ENCODE results near the gene FGFR2.

Gene FGFR2

DNA sequence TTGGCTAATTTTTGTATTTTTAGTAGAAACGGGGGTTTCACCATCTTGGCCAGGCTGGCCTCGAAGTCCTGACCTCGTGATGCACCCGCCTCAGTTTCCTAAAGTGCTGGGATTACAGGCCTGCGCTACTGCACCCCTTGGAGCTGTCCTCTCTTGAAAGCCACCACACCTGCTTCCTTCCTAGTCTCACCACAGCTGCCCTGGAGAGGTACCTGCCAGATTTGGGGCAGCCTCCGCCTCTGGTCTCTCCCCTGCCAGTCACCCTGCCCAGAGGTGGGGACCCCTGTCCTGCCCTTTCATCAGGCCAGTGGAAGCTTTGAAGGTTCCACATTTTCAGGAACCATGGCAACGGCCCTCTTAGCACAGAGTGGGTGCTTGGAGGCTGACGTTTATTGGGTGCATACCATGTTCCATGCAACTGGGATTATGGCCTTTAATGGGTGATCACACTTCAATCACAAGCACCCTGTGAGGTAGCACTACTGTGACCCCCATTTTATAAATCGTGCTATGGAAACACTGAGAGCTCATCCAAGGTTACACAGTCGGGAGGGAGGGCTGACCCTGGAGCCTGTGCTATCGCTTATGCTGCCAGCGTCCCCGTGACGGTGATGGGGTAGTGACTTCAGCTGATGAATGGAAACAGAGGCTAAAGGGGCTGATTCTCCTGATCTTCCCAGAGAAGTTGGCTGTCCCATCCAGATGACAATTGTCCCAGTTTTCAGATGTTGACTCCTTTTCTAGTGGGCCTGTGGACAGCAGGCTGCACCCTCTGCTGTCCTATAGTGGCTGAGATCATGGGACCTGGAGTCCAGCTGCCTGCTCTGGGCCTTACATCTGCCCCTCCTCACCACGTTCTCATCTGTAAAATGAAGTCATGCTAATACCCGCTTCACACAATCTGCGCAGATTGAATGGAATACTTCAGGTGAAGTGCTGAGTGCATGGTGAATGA, 11.5 kb upstream of the FGFR2 start:
- no peak for DNase-seq

DNA sequence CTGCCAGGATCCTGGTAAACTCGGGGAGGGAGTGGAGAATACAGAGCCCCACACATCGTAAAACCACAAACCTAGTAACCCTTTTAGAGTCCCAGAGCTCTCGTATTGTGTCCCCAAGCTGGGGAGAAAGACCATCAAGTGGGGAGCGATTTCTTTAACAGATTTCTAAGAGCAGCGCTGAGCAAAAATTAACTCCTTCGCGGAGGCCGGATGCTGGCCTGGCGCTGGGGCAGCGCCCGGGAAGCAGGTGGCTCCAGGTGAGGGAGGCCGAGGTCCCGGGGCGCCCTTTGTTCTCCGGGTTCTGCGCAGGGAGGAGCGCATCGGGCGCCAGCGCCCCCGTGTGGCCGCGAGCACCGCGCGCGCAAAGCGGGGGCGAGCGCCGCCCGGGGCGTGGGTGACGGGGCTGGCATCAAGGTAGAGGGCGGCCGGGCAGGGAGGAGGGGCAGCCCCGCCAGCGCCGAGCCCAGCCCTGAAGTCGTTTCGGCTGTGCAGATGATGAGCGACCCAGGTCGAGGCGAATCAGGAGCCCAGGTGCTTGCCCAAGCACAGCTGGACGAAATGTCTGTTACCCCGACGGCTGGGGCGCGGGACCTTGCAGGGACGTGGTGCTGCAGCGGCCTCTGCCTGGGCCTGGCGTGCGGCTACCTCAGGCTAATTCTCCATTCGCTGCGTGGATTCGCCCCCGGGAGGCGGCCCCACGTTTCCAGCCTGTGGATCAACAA, 10.4 kb upstream of the FGFR2 start:
- peak; percentile 75 for DNase-seq

DNA sequence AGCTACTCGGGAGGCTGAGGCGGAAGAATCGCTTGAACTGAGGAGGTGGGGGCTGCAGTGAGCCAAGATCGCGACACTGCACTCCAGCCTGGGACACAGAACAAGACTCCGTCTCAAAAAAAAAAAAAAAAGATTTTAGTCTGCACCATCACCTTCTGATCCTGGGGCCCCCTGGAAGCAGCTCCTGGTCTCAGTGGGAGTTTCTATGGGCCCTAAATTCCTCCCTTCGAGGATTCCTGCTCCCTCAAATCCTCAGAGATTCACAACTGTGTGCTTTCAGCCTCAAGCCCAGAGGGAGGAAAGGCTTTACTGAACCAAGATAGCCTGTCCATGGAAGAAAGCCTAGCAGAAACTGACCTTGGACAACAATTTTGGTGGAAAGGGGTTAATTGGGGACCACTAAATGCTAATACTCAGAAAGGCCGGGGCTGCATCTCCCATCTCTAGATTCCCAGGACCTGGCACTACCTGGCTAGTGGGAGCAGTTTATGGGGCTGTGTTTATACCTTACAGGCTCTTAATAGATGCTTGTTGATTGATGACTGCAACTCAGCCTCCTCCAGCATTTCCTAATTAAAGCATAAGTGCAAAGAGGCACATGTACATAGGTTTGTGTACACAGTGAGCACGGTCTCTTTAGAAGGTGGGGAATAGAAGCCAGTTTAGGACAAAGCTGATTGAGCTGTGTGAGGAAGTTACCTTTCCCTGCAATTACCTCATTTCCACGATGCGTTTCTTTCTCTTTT, 9.2 kb upstream of the FGFR2 start:
- DNase-seq = no peak

DNA sequence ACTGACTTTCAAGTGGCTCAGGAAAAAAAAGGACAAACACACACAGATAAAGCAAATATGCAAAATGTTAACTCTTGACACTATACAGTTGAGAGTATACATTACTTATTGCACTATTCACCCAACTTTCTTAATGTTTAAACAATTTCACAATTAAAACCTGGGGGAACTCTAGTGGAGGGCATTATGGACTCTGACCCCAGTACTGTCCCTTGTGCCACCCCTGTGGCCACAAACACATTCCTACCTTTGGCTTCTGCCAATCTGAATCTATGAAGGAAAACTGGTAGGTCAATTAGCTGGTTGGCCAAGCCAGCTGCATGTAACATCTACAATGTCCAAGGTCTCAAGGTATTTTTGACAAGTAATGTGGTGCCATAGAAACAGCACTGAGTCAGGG, 7.5 kb upstream of the FGFR2 start:
- no peak for DNase-seq

DNA sequence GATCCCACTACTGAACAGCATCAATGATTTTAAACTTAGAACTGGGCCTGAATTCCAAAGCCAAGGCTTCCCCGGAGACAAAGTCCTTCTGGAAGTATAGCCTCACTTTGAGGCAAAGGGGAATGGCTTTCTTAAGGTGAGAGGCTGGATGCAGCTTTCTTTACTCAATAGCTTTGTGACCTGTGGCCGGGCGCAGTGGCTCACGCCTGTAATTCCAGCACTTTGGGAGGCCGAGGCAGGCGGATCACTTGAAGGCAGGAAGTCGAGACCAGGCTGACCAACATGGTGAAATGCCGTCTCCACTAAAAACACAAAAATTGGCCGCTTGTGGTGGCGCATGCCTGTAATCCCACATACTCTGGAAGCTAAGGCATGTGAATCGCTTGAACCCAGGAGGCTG, 3.2 kb upstream of the FGFR2 start:
- no peak for DNase-seq

DNA sequence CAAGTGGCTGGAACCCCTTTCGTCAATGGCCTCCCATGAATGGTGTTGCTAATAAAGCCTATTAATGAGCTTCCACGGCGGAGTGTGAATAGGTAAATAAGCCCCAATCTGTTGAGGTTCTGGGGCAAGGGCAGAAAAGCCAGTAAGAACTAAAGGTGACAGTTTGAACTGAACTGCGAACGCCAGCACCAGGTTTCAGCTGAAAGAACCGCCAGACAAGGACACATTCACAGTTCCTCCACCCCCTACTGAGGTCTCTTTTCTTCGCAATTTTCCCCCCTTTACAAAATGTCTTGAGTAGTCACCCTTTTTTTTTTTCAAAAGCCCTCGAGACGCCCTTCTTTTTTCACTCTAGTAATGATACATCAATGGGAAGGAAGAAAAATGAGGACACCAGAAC, 2.4 kb upstream of the FGFR2 start:
- DNase-seq = no peak

DNA sequence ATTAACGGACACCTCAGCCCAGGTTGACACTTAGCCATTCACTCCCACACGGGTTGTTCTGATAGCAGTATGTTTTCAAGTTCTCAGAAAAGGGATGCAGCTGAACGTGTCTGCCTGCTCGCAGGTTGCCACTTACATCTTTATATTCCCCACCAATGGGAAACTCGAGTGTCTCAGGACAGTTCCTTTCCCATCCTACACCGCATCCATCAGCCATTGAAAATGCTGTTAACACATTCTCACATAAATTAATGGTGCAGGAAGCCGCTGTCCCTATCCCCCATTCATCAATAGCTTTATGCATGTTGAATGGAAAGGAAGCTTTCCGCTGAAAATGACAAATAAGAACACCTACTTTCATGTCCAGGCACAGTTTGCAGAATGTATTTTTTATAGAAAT, 1.7 kb upstream of the FGFR2 start:
- DNase-seq = no peak

DNA sequence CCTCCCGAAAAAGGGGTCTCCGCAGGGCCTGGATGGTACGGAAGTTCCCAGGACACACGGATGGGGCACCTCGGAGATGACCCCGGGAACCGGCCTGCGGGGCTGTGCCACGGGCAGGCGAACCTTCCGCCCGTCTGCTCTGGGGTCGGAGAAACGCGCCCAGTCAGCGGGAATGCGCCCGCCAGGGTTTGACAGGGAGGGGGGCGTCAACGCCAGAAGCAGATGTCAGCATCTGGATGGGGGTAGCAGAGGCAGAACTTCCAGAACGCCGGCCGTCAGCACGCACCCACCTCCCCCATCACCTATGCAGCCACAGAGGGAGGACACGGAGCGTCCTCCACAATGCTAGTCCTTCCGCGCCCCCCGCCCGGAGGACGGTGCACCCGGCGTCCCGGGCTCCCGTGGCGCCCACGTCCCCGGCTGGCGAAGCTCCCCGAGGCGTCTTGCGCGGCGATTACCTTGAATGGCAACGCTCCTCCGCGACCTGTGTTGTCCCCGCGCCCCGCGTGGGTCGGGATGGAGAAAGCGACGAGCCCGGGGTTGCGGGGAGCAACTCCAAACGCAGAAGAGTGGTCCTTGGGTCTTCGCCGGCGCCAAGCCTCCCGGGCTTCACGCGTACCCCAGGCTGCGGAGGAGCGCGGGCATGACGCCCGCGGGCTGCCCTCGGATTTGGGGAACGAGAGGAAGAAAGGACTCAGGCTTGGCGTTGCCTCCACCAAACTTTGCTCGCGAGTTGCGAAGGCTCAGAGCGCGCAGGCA, 561 bp downstream of the FGFR2 start:
- DNase-seq = peak; percentile 63

DNA sequence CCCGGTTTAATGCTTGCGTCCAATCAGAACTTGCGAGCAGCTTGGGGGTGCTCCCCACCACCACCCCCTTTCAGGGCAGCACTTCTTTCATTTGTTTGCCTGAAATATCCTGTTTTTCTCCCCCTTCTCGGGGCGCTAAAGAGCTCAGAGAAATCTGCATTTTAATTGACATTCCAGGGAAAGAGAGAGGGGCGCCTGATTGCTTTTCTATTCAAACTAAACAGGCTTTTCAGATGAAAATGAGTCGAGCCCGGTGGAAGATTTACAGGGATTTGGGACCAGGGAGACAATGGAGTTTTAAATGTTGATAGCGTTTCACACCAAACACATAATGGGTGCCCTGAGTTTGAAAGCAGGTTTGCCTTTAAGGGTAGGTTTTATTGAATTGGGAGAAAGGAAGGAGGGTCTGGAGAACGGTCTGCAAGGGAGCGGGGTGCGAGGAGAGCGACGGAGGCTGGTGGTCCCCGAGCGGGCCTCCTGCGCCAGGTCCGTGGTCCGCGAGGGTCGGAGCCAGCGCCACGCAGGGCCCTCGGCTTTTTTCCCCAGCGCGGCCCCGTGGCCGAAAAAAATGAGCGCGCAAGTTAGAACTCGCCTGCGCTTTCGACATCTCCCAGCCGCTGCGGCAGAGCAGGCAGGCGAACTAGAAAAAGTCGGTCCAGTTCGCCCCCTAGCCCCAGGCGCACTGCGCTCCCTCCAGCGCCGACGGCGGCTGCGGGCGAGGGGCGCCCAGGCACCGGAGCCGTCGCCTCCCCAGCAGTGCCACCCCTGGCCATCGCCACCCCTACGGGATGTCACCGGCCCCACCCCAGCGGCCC, 1.3 kb downstream of the FGFR2 start:
- DNase-seq = peak; percentile 48

DNA sequence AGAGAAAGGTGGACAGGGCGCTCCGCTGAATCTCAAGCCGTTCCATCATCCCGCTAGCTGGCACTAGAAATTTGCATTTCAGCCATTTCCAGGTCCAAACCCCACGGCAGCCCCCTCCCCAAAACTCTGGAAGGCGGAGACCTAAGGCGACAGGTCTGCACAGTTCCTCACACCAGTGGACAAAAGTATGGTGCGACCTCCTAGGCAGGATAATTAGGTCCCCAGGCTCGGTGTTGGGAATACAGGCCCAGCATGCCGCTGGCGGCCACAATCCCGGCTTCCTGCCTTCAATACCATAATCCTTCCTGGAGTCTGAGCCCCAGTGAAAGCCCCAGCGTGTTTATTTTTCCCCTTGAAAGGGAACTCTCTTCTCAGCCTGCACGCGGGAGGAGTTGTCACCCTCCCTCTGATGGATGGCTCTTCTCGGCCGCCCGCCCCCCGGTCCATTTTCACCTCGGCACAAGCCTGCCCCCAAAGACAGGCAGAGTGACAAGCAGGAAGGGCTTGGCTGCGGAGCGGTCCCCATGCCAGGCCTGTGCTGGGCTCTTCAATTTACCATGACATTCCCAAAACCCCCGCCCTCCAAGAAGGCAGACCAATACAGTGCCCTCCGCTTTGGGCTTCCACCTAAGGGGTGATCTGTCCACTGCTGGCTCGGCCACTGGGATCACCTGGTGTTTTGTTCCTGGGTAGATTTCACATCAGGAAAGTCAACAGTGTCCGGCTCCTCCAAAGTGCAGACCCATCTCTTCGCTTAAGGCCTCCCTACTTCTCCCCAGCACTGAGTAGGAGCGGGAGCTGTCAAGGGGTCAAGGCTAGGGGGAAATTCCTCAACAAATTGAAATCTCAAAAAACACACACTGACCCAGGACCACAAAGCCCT, 2.2 kb downstream of the FGFR2 start:
- DNase-seq = no peak

DNA sequence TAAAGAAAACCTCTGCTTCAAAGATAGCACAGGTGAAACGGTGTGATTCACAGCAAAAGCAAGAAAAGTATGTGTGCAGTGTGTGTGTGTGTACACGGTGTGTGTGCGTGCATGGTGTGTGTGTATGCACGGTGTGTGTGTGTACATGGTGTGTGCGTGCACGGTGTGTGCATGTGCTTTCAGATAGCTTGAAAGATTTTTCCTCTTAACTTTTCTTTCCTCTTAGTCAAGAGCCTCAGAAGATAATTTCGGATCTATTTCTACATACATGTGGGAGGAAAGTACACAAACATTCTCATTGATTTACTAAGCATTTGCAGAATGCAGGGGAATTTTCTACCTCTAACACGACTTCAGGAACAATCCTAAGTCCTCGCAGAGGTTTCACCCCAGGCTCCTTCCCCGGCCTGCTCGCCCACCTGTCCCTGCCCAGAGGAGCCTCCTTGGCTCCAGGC, 2.9 kb downstream of the FGFR2 start:
- DNase-seq = no peak

DNA sequence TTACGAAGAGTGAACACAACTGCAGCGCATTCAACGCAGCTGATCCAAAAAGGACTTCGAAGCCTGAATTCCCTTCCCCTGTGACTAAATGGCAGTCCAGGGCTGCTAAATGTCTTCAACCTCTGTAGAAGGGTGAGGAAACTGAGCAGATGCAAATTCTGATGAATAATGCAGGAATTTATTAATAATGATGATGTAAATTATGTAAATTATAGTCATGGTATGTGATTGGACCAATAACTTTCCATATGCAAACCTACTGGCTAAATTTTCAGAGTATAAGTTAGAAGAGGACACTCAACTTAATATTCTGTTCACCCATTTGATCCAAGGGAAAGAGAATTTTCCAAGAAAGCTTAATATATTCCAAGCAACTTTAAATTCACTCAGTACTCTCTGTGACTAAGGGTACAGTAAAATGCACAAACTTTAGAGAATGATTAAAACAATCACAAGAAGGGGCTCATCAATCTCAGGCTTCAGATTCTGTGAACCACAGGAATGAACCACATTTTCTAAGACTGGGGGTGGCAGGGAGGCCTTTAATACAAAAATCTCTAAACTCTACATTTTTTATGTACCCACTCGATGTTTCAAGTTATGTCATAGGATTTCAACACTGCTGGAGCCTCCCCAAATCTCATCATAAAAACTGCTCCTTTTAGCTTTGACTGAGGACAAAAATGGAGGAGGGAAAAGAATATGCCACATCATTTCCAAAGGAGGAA, 3.5 kb downstream of the FGFR2 start:
- DNase-seq = no peak

DNA sequence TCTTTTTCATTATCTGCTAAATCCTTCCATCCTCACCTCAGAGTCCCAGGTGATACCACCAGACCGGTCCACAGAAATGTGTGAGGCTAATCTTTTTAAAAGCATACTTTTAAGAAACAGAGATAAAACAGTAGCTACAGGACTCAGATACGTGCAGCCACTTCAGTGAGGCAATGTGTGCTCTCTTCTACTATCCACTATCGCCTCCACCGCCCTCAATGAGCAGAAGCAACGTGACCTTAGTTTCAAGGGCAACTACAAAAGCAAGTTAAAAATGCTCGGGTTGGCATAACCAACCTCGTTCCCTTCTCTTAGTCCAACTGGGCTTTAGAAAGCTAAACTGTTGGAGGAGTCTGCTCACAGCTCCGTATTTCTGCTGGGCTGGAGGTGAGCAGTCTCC, 4.2 kb downstream of the FGFR2 start:
- no peak for DNase-seq

DNA sequence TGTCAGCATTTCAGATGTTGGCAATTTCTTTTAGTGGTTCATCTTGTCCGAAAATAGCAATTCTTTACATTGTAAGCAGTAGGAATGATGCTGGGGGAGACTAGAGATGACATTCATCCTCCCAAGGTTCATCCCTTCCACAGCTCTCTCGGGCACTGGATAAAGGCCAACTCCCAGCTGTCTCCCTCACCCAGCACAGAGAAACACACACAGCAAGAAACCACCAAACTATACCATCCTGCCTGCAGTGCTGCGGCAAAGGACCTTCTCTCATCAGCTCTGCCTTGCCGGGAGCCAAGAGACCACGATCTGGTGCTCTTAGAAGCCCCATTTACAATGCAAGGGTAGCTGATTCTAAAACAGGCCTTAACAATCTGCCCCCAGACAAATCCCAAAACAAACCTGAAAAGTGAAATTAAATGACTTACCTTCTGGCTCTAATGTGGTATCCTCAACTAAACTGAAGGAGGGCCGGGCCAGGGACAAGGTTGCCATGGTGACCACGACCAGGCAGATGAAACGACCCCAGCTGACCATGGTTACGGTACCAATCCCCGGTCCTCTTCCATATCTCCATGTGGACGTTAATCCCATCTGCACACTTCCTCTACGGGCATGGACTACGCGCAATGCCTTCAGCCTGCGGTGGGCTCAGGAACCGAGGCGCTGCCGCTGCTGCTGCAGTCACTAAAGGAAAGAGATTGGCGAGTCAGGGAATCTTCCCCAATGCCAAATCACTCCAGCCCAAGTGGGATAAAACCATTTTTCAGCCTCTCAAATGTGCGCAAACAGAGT, 4.8 kb downstream of the FGFR2 start:
- no peak for DNase-seq

DNA sequence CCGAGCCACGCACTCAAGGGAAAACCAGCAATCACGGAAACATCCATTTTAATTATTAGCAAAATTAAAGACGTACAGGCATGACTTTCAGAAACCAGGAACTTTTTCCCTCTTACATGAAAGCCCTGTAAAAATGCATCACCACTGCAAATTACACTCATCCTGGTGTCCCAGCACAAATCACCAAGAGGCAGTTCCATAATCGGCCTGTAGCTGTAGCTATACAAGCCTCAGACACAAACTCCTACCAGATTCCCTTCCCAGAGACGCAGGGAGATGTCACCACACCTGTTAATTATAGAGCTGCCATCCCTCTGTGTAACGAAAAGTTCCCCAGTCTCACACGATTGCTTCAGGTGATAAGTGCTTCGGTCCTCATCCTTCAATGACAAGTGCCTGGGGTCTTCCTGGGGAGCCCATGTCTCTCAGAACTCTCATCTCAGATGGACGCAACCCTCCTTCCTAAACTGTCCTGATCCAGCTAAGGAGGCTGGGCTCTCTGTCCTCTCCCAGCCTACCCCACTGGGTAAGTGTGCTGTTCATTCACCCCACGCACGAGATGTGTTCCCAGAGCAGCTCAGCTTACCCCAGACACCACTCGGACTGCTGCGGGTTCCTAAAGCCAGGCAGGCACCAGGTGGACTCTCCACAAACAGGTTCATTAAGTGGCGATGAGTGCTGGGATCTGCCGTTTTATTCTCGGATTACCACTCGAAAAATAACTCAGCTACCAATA, 5.9 kb downstream of the FGFR2 start:
- no peak for DNase-seq

DNA sequence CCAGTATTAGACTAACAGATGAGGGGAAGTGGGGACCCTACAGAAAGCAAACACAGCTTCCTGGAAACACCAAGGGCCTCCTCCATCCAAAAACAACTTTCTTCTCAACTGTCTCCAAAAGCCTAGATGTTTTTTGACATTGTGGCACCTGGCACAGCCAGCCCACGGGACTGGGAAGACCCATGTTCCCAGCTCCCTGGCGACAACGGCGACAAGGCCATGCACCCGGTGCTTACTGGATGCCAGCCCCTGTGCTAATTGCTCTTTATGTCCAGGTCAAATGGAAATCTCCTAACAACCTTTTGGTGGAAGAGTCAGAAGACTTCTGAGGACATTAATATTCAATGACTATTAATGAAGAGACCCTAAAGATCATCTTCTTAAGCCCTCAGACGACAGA, 7.1 kb downstream of the FGFR2 start:
- DNase-seq = no peak

DNA sequence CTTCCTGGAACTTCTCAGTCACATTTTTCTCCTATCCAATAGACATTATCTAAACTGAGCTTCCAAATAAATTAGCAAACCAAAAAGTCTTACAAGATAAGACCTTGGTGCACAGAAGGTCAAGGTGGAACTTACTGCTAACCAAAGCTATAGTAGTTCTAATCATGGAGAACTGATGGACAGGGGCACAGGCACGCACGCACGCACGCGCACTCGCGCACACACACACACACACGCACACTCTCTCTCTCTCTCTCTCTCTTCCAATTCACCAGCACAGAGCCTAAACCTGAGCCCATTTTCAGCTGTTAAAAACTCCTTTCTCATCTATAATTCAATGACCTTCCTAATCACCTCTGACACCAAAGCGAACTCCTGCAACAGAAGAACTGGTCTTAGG, 7.5 kb downstream of the FGFR2 start:
- DNase-seq = no peak

DNA sequence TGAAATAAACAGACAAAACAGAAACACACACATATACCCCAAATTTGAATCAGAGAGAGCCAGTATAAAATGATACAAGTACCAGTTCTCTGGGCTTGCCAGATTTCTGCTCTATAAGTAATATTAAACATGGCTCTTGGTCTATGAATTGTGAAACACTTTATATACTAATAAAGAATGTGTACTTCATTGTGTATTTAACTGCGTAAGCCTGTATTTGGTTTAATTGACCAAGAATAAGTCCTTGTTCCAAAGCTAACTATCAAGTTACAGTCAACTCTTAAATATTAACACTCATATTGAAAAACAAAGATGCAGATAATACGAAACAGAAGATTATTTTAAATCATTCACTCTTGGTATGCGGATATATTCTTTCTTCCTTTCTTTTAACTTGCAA, 8.7 kb downstream of the FGFR2 start:
- DNase-seq = no peak

Measured in DMS53 (cell line).